ENCODE measurements around the gene TOP1.

The TOP1 gene

GRCh38 chr20:41135888-41136679 is 107.5 kb downstream of the TOP1 start:
- TF ChIP-seq GATA1 (IDR thresholded peaks at IDR 0.05; ENCODE audit: low read depth, low read length): no peak
- DNase-seq: no peak

- peak; percentile 87 to 91 for DNase-seq
Measured at GRCh38 chr20:41136680-41137613, 108.3 kb downstream of the TOP1 start, which contains the start of gene PLCG1. Gene PLCG1 (plus strand): TSS chr20:41137543. CDS start chr20:41137642, 99 bp downstream.

GRCh38 chr20:41137614-41138474 is 109.2 kb downstream of the TOP1 start:
- DNase-seq: peak; percentile 67 to 80
- TF ChIP-seq POLR2A (IDR thresholded peaks at IDR 0.05; ENCODE audit: low read length): no peak
- no peak for TF ChIP-seq GATA1 (IDR thresholded peaks at IDR 0.05; ENCODE audit: low read depth, low read length)

More at GRCh38 chr20:41136680-41137613, 108.3 kb downstream of the TOP1 start, which contains the start of gene PLCG1:
- TF ChIP-seq GATA1 (IDR thresholded peaks at IDR 0.05; ENCODE audit: low read depth, low read length) (no peak), POLR2A (IDR thresholded peaks at IDR 0.05; ENCODE audit: low read length) (peak; percentile 68)

- DNase-seq: no peak
- TF ChIP-seq GATA1 (IDR thresholded peaks at IDR 0.05; ENCODE audit: low read depth, low read length): no peak
- no peak for TF ChIP-seq POLR2A (IDR thresholded peaks at IDR 0.05; ENCODE audit: low read length)
Measured at GRCh38 chr20:41138475-41139226, 110.0 kb downstream of the TOP1 start.

- TF ChIP-seq POLR2A (IDR thresholded peaks at IDR 0.05; ENCODE audit: low read length): no peak
- no peak for TF ChIP-seq GATA1 (IDR thresholded peaks at IDR 0.05; ENCODE audit: low read depth, low read length)
- no peak for DNase-seq
Measured at GRCh38 chr20:41139227-41140093, 110.8 kb downstream of the TOP1 start.

GRCh38 chr20:41140226-41141133 is 111.9 kb downstream of the TOP1 start:
- DNase-seq: no peak
- TF ChIP-seq GATA1 (IDR thresholded peaks at IDR 0.05; ENCODE audit: low read depth, low read length) (no peak), POLR2A (IDR thresholded peaks at IDR 0.05; ENCODE audit: low read length) (no peak)

- no peak for DNase-seq
Measured at GRCh38 chr20:41141153-41141815, 112.7 kb downstream of the TOP1 start.

GRCh38 chr20:41142245-41142644 is 113.6 kb downstream of the TOP1 start:
- DNase-seq: no peak
- TF ChIP-seq GATA1 (IDR thresholded peaks at IDR 0.05; ENCODE audit: low read depth, low read length) (no peak), POLR2A (IDR thresholded peaks at IDR 0.05; ENCODE audit: low read length) (no peak)

More at GRCh38 chr20:41141153-41141815, 112.7 kb downstream of the TOP1 start:
- TF ChIP-seq GATA1 (IDR thresholded peaks at IDR 0.05; ENCODE audit: low read depth, low read length) (no peak), POLR2A (IDR thresholded peaks at IDR 0.05; ENCODE audit: low read length) (no peak)

- TF ChIP-seq POLR2A (IDR thresholded peaks at IDR 0.05; ENCODE audit: low read length) (no peak), GATA1 (IDR thresholded peaks at IDR 0.05; ENCODE audit: low read depth, low read length) (no peak)
- DNase-seq: peak in 1 of 2 experiments; percentile 17
Measured at GRCh38 chr20:41142919-41143318, 114.3 kb downstream of the TOP1 start.

GRCh38 chr20:41143354-41143753 is 114.7 kb downstream of the TOP1 start:
- no peak for DNase-seq
- TF ChIP-seq POLR2A (IDR thresholded peaks at IDR 0.05; ENCODE audit: low read length): no peak
- no peak for TF ChIP-seq GATA1 (IDR thresholded peaks at IDR 0.05; ENCODE audit: low read depth, low read length)
